Ishikawa (cell line): ENCODE results near the gene NHSL1.

ENCODE experiments used
- CEBPB ChIP-seq: IDR thresholded peaks from 2 replicates; pipeline ENCODE4 v1.6.1; 2012
- NFIC ChIP-seq: IDR thresholded peaks from 2 replicates; pipeline ENCODE4 v1.6.1; 2012
- RAD21 ChIP-seq: IDR thresholded peaks from 2 replicates; pipeline ENCODE4 v1.6.1; 2012; ENCODE audit warnings: low read depth
- TAF1 ChIP-seq: IDR thresholded peaks from 2 replicates; pipeline ENCODE4 v1.6.1; 2012; ENCODE audit warnings: low read depth, mild to moderate bottlenecking
- YY1 ChIP-seq: IDR thresholded peaks from 2 replicates; pipeline ENCODE4 v1.6.1; 2012; ENCODE audit warnings: low read depth

DNA sequence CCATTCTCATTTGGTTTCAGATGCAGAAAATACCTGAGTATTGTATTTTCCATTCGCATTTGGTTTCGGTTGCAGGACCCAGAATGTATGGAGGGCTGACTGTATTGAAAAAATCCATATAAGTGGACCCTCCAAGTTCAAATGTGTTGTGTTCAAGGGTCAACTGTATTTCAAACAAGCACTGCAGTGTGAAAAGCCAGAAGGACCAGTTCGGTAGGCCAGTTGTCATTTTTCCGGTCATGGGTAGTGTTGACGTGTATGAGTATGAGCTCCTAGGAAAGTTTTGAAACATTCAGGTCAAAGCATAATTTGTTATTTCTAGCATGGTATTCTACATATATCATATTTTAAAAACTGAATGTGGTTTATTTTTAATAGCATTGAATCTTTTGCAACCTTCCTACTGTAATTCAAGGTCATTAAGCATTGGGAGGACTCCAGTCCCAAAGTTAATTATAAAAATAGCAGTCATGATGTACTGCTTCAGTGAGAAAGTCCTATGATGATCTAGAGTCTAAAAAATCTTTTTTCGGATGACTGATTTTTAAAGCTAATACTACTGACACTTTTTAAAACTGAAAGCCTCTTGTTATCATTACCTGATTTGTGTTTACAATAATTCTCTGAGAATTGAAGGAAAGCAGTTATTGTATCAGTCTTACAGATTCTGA, 18.9 kb downstream of the NHSL1 start:
- TF ChIP-seq TAF1 (no peak), YY1 (no peak), CEBPB (no peak), NFIC (no peak), RAD21 (no peak)
